ENCODE data around the gene CEMP1.

DNA sequence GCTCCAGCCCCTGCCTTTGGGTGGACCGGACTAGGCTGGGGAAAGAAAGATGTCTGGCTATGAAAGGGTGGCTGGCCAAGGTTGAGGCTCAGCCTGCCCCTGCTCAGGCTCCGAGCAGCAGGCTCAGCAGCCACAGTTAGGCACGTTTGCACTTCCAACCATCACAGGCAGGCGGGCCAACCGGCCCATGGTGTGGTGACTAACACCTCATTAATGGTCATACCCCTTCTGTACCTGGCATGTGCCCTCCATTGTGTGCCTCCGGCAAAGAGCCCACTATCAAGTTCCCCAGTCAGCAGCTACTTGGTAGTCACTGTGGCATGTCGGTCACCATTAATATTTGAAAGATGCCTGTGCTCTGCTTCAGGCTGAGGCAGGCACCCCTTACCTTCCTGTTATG, 49.5 kb downstream of the CEMP1 start:
- TF ChIP-seq CTCF (IDR thresholded peaks at IDR 0.05) = no peak
- no peak for TF ChIP-seq SIN3A (IDR thresholded peaks at IDR 0.05; ENCODE audit: borderline replicate concordance, insufficient read depth, low read depth, low read length)
- no peak for TF ChIP-seq TCF7L2 (IDR thresholded peaks at IDR 0.05; ENCODE audit: low read depth, low read length)
- TF ChIP-seq POLR2AphosphoS5 (IDR thresholded peaks at IDR 0.05; ENCODE audit: low read depth, low read length) = no peak

All from Panc1 (cell line).